Measurements from ENCODE around the gene STT3A. TPM values are rescaled to one million over a fixed set of nuclear protein-coding genes. Genes with fewer than 3 reads are reported as not detected.

Gene STT3A
- total RNA-seq (65.5 and 78.5 TPM in 2 replicates), polyA plus RNA-seq (117 and 130 TPM in 2 replicates)

DNA sequence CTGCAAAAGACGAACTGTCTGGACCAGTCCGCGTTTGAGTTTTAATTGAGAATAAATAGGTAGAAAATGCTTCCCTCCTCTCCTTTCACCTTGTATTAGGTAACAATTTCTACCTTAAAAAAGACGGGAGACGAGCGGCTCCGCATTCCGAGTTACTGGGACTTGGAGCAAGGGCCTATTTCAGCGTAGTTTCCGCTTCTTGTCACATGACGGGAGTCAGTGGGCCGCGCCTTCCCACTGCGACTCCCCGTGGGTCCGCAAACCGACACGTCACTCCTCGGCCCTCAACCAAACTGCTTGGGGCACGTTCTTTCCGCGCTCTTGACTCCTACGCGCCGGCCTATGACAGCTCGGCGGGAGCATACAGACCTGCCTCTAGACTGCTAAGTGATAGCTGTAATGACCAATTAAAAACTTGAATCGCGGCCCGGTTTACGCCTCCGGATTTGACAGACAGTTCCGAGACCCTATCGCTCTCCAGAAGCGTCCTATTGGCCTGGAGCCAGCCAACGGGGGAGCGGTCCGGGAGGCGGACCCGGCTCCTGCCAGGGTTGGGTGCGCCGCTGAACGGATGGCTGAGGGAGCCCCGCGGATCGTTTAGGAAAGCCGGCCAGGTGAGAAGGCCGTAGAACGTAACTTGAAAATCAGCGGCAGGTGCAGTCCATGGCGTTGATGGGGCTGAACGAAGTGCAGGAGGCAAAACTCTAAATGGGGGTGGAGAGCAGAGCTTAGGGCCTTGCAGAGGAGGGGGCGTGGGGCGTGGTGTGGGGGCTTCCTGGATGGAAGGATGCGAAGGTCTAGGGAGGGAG is at the start of gene STT3A:
Gene STT3A, plus strand, starts transcription at position 548 of the 809 bp plus-strand sequence. CDS start 3,064 bp downstream, outside the sequence.
- Histone ChIP-seq H3K4me1 (ENCODE audit: low read depth) (peaks cover 11% of the 10 kb centered on the region), H3K36me3 (peaks cover 6% of the 10 kb centered on the region), H3K4me3 (peak within 1 kb of the TSS; percentile 77), H3K27ac (peak within 1 kb of the TSS; percentile 96), H3K9me3 (ENCODE audit: low read depth) (no peaks in the 10 kb centered on the region), H3K27me3 (no peaks in the 10 kb centered on the region)
- DNase-seq (ENCODE audit: low read depth in 1 of 2, low spot score in 1 of 2), result peak; percentile 100
- TF ChIP-seq, protein P1, sequence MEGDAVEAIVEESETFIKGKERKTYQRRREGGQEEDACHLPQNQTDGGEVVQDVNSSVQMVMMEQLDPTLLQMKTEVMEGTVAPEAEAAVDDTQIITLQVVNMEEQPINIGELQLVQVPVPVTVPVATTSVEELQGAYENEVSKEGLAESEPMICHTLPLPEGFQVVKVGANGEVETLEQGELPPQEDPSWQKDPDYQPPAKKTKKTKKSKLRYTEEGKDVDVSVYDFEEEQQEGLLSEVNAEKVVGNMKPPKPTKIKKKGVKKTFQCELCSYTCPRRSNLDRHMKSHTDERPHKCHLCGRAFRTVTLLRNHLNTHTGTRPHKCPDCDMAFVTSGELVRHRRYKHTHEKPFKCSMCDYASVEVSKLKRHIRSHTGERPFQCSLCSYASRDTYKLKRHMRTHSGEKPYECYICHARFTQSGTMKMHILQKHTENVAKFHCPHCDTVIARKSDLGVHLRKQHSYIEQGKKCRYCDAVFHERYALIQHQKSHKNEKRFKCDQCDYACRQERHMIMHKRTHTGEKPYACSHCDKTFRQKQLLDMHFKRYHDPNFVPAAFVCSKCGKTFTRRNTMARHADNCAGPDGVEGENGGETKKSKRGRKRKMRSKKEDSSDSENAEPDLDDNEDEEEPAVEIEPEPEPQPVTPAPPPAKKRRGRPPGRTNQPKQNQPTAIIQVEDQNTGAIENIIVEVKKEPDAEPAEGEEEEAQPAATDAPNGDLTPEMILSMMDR (IDR thresholded peaks at IDR 0.05; ENCODE audit: low read depth, low read length), result no peak

DNA sequence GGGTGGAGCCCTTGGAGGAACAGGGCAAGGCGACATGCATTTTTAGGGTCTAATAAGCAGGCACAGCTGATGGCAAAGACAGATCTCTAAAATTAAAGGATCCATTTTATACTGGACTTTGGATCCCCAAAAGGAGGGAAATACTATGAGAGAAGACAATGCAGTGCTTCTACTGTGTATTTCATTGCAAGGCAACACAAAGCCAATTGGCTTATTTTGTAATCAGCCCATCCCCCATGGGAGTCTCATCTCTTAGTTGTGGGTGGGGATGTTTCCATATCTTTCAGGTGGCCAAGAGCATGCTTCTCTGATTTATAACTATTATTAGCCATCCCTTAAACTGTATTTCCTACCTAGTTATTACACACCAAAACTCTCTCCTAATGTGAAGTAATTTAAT is 41.9 kb upstream of the STT3A start:
- no peaks in the 10 kb centered on the region for H3K36me3 ChIP-seq
- TF ChIP-seq, protein P1 (IDR thresholded peaks at IDR 0.05; ENCODE audit: low read depth, low read length), result no peak
- H3K4me3 ChIP-seq, result no peak overlapping the region
- H3K4me1 ChIP-seq (ENCODE audit: low read depth), result no peaks in the 10 kb centered on the region
- no peak overlapping the region for H3K27ac ChIP-seq
- no peaks in the 10 kb centered on the region for H3K27me3 ChIP-seq
- no peak for DNase-seq (ENCODE audit: low read depth in 1 of 2, low spot score in 1 of 2)
- no peaks in the 10 kb centered on the region for H3K9me3 ChIP-seq (ENCODE audit: low read depth)

DNA sequence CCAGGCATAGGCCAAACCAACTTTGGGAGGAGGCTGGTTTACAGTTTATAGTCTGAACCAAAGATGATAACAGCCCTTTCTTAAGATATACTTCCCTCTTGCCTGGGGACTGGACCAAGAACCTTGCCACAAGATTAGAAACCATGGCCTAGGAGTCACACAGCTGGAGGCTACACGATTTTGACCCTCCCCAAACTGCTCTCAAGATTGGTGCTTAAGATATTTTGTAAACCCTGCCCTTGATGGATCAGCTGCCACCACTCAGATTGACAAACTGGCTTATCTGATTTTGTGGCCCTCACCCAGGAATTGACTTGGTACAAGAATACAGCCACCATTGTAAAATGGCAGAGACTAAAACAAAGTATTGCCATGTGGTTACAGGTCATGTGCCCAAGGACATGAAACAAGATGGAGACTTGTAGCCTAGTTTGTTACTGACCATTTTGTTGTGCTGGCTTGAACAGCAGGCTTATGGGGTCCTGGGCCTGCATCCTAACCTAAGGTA is 40.8 kb upstream of the STT3A start:
- Histone ChIP-seq H3K36me3 (no peaks in the 10 kb centered on the region), H3K27ac (no peak overlapping the region), H3K9me3 (ENCODE audit: low read depth) (no peaks in the 10 kb centered on the region), H3K4me1 (ENCODE audit: low read depth) (no peaks in the 10 kb centered on the region), H3K4me3 (no peak overlapping the region), H3K27me3 (no peaks in the 10 kb centered on the region)
- no peak for DNase-seq (ENCODE audit: low read depth in 1 of 2, low spot score in 1 of 2)
- TF ChIP-seq, protein P1 (IDR thresholded peaks at IDR 0.05; ENCODE audit: low read depth, low read length), result no peak

DNA sequence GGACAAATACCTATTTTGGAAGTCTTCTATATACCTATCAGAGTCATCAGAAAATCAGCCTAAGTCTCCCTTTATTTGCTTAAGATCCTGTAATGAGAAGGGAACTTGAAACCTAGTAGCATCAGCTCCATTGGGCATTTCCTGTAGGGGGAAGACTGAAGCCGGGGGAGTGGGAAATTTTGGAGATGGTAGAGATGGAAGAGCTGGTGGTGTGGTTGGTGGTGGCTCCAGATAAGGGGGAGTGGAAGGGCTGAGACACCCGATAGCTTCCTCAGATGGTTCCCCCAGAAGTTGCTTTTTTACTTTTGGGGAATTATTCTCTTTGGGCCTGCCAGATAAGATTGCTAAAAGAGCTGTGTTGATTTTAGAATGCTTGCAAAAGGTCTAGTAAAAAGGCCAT is 39.7 kb upstream of the STT3A start:
- H3K4me1 ChIP-seq (ENCODE audit: low read depth), result no peaks in the 10 kb centered on the region
- H3K9me3 ChIP-seq (ENCODE audit: low read depth), result no peaks in the 10 kb centered on the region
- H3K27me3 ChIP-seq, result no peaks in the 10 kb centered on the region
- H3K27ac ChIP-seq, result no peak overlapping the region
- H3K36me3 ChIP-seq, result no peaks in the 10 kb centered on the region
- no peak overlapping the region for H3K4me3 ChIP-seq
- TF ChIP-seq, protein P1 (IDR thresholded peaks at IDR 0.05; ENCODE audit: low read depth, low read length), result no peak
- no peak for DNase-seq (ENCODE audit: low read depth in 1 of 2, low spot score in 1 of 2)

DNA sequence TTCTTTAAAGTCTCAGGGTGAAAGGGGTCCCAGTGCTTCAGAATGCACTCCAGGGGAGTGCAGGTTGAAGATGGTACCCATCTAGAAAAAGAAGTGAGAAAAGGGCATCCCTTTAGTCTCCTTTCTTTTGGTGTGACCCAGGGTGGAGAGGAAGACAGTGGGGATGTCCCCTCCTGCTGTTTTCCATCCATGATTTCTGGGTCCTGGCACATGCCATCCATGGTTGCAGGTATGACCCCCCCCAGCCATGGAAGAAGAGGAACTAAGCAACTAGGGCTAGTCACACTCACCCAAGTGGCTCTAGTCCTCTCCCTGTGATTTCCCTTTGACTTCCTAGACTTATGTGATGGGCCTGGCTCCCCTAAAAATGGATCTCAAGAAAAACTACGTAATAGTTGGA is 39.3 kb upstream of the STT3A start:
- Histone ChIP-seq H3K27ac (no peak overlapping the region), H3K9me3 (ENCODE audit: low read depth) (no peaks in the 10 kb centered on the region), H3K4me1 (ENCODE audit: low read depth) (no peaks in the 10 kb centered on the region), H3K36me3 (no peaks in the 10 kb centered on the region), H3K27me3 (no peaks in the 10 kb centered on the region), H3K4me3 (no peak overlapping the region)
- TF ChIP-seq, protein P1 (IDR thresholded peaks at IDR 0.05; ENCODE audit: low read depth, low read length), result no peak
- no peak for DNase-seq (ENCODE audit: low read depth in 1 of 2, low spot score in 1 of 2)
